GM12874 (cell line): Measurements from ENCODE around the gene KIF11.

Experiments
- CTCF ChIP-seq: IDR thresholded peaks from 2 replicates; pipeline ENCODE4 v1.5.1; 2011; ENCODE audit warnings: low read depth, mild to moderate bottlenecking, control low read depth, low read length, moderate library complexity; ENCODE audit not compliant: insufficient read depth

The KIF11 gene

GRCh38 chr10:92692697-92693533, 100.0 kb downstream of the KIF11 start:
- TF ChIP-seq CTCF = no peak

GRCh38 chr10:92693534-92693893, 100.6 kb downstream of the KIF11 start:
- TF ChIP-seq CTCF = no peak

- TF ChIP-seq CTCF = no peak
These were observed 103.0 kb downstream of the KIF11 start for GRCh38 chr10:92695679-92696605.

- no peak for TF ChIP-seq CTCF
These were observed 103.9 kb downstream of the KIF11 start for GRCh38 chr10:92696606-92697383.

- TF ChIP-seq CTCF = no peak
These were observed 105.0 kb downstream of the KIF11 start for GRCh38 chr10:92697663-92698511.

GRCh38 chr10:92699193-92699517, 106.2 kb downstream of the KIF11 start:
- TF ChIP-seq CTCF = no peak
